ENCODE measurements around the gene ST8SIA4. TPM values are rescaled to one million over a fixed set of nuclear protein-coding genes. Genes with fewer than 3 reads are reported as not detected.

ST8SIA4 gene
- total RNA-seq, 4 donors from 2014 or later, result 0.93 to 4.5 (median 1.3) TPM

DNA sequence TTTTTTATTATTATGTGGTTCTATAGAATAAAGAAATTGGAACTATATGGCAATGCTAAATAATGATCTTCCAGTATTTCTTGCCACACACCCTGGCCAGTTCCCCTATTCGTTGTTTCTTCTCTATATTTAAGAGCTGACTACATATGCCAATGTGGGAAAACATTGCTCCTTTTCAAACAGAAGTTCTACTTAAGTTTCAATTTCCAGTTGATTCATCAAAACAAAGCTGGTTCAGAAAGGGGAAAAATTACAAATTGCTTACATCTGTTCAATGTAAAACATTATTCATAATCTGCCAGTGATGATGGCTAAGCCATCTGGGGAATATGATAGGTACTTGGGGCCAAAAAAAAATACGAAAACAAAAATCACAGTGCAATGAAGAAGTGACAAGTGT lies 76.9 kb downstream of the ST8SIA4 start:
- in situ Hi-C loops (cut with MboI; ENCODE audit: low sequenced_read_pairs in 4 of 4) (no loop called here), intact Hi-C loops (cut with DNase I; ENCODE audit: low total_unique reads) (no loop called here)
- ATAC-seq, result no peak
- Histone ChIP-seq H3K4me3 (no peak overlapping the region), H3K9me3 (no peaks in the 10 kb centered on the region), H3K27me3 (no peaks in the 10 kb centered on the region), H3K4me1 (peaks cover 0 to 6% of the 10 kb centered on the region in 2 donors), H3K36me3 (no peaks in the 10 kb centered on the region), H3K27ac (no peak overlapping the region)
- no peak for DNase-seq
- no peak for TF ChIP-seq POLR2A (IDR thresholded peaks at IDR 0.05)
- TF ChIP-seq CTCF (IDR thresholded peaks at IDR 0.05 in 4 of 5, conservative IDR thresholded peaks at IDR 0.05 in 1 of 5), result no peak

GRCh38 chr5:100824635-100825034 lies 78.4 kb downstream of the ST8SIA4 start:
- Histone ChIP-seq H3K27me3 (no peaks in the 10 kb centered on the region), H3K4me1 (peaks cover 0 to 6% of the 10 kb centered on the region in 2 donors), H3K9me3 (no peaks in the 10 kb centered on the region), H3K4me3 (no peak overlapping the region), H3K36me3 (no peaks in the 10 kb centered on the region), H3K27ac (no peak overlapping the region)
- in situ Hi-C loops (cut with MboI; ENCODE audit: low sequenced_read_pairs in 4 of 4) (no loop called here), intact Hi-C loops (cut with DNase I; ENCODE audit: low total_unique reads) (no loop called here)
- TF ChIP-seq POLR2A (IDR thresholded peaks at IDR 0.05) (no peak), CTCF (IDR thresholded peaks at IDR 0.05 in 4 of 5, conservative IDR thresholded peaks at IDR 0.05 in 1 of 5) (no peak)
- ATAC-seq (no peak), DNase-seq (no peak)

GRCh38 chr5:100823812-100824211 lies 79.3 kb downstream of the ST8SIA4 start:
- Histone ChIP-seq H3K27ac (no peak overlapping the region), H3K9me3 (no peaks in the 10 kb centered on the region), H3K27me3 (no peaks in the 10 kb centered on the region), H3K4me3 (no peak overlapping the region), H3K4me1 (peaks cover 0 to 6% of the 10 kb centered on the region in 2 donors), H3K36me3 (no peaks in the 10 kb centered on the region)
- TF ChIP-seq CTCF (IDR thresholded peaks at IDR 0.05 in 4 of 5, conservative IDR thresholded peaks at IDR 0.05 in 1 of 5) (no peak), POLR2A (IDR thresholded peaks at IDR 0.05) (no peak)
- DNase-seq (no peak), ATAC-seq (no peak)
- intact Hi-C loops (cut with DNase I; ENCODE audit: low total_unique reads) (no loop called here), in situ Hi-C loops (cut with MboI; ENCODE audit: low sequenced_read_pairs in 4 of 4) (no loop called here)

DNA sequence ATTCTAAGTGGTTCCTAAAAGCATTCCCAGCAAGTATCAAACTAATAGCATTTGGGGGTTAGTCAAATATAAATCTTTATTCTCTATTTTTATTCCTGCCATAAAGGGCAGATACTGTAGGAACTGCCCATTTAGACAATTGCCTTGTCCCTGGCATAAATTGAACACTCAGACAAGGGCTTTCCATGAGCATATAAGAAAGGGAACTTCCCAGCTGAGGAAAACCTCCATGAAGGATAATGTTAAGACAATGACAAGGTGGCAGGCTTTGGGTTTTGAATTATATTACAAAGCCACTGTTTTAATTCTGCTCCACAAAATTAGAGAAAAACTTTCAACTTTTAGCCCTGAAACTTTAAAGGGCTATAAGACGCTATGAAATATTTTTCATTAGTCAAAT lies 81.3 kb downstream of the ST8SIA4 start:
- no peak for ATAC-seq
- intact Hi-C loops (cut with DNase I; ENCODE audit: low total_unique reads), result no loop called here
- no peak for TF ChIP-seq POLR2A (IDR thresholded peaks at IDR 0.05)
- Histone ChIP-seq H3K4me3 (no peak overlapping the region), H3K27ac (no peak overlapping the region), H3K9me3 (no peaks in the 10 kb centered on the region), H3K4me1 (no peaks in the 10 kb centered on the region), H3K27me3 (no peaks in the 10 kb centered on the region), H3K36me3 (no peaks in the 10 kb centered on the region)
- in situ Hi-C loops (cut with MboI; ENCODE audit: low sequenced_read_pairs in 4 of 4), result no loop called here
- DNase-seq, result no peak

DNA sequence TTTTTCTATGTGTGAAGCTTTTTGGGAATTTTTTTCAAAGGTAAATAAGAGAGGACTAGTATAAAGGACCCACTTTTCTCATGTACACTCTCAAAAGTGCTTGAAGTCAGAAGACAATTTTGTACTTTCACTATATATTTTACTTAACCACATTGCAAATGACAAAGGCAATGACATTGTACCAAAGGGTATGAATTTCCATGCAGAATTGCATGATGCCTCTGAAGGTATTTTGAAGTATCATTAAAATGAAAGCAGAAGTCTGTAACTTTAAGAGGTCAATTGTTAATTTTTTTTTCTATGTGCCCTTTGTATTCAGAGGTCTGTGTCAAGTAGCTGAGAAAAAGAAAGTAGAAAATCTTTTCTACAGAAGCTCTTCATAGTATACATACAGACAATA lies 84.7 kb downstream of the ST8SIA4 start:
- no peak for ATAC-seq
- no peak overlapping the region for H3K4me3 ChIP-seq
- DNase-seq, result no peak
- no peaks in the 10 kb centered on the region for H3K4me1 ChIP-seq
- in situ Hi-C loops (cut with MboI; ENCODE audit: low sequenced_read_pairs in 4 of 4), result no loop called here
- H3K9me3 ChIP-seq, result no peaks in the 10 kb centered on the region
- no peaks in the 10 kb centered on the region for H3K27me3 ChIP-seq
- no peak for TF ChIP-seq POLR2A (IDR thresholded peaks at IDR 0.05)
- no peak for TF ChIP-seq CTCF (IDR thresholded peaks at IDR 0.05 in 4 of 5, conservative IDR thresholded peaks at IDR 0.05 in 1 of 5)
- no peaks in the 10 kb centered on the region for H3K36me3 ChIP-seq
- intact Hi-C loops (cut with DNase I; ENCODE audit: low total_unique reads), result no loop called here
- H3K27ac ChIP-seq, result no peak overlapping the region

Data from gastrocnemius medialis (tissue), 4 donors.